GM21367 (cell line): ENCODE results near the gene ERVMER34-1.

ENCODE experiments used
- ATAC-seq: cut with Tn5 transposase; IDR thresholded peaks from one replicate; pipeline ENCODE4 v1.9.1; 2021; ENCODE audit not compliant: unreplicated experiment

The ERVMER34-1 gene

GRCh38 chr4:52750819-52751486 lies at the start of gene ERVMER34-1:
Gene ERVMER34-1, minus strand, starts transcription at chr4:52751425. Its CDS starts 5,905 bp downstream, at chr4:52745520.
- no peak for ATAC-seq

- no peak for ATAC-seq
Observed at GRCh38 chr4:52799813-52800212, 48.6 kb upstream of the ERVMER34-1 start.

- no peak for ATAC-seq
Observed at GRCh38 chr4:52795533-52795932, 44.3 kb upstream of the ERVMER34-1 start.

- ATAC-seq: no peak
Observed at GRCh38 chr4:52791936-52792335, 40.7 kb upstream of the ERVMER34-1 start.

GRCh38 chr4:52789774-52790173 lies 38.5 kb upstream of the ERVMER34-1 start:
- no peak for ATAC-seq

GRCh38 chr4:52788806-52789205 lies 37.6 kb upstream of the ERVMER34-1 start:
- ATAC-seq: no peak

GRCh38 chr4:52783069-52783468 lies 31.8 kb upstream of the ERVMER34-1 start:
- no peak for ATAC-seq

GRCh38 chr4:52780617-52781354 lies 29.6 kb upstream of the ERVMER34-1 start:
- ATAC-seq: no peak

- no peak for ATAC-seq
Observed at GRCh38 chr4:52780206-52780605, 29.0 kb upstream of the ERVMER34-1 start.

- no peak for ATAC-seq
Observed at GRCh38 chr4:52760256-52760655, 9.0 kb upstream of the ERVMER34-1 start.

- ATAC-seq: no peak
Observed at GRCh38 chr4:52755426-52755825, 4.2 kb upstream of the ERVMER34-1 start.

- no peak for ATAC-seq
Observed at GRCh38 chr4:52752936-52753335, 1.7 kb upstream of the ERVMER34-1 start.

GRCh38 chr4:52751487-52751911 lies 274 bp upstream of the ERVMER34-1 start:
- ATAC-seq: no peak

GRCh38 chr4:52750213-52750612 lies 1.0 kb downstream of the ERVMER34-1 start:
- ATAC-seq: no peak

GRCh38 chr4:52748432-52748831 lies 2.8 kb downstream of the ERVMER34-1 start:
- ATAC-seq: no peak

- ATAC-seq: no peak
Observed at GRCh38 chr4:52744588-52744987, 6.6 kb downstream of the ERVMER34-1 start.

GRCh38 chr4:52743444-52744019 lies 7.7 kb downstream of the ERVMER34-1 start:
- ATAC-seq: no peak

GRCh38 chr4:52729586-52729985 lies 21.6 kb downstream of the ERVMER34-1 start:
- no peak for ATAC-seq

GRCh38 chr4:52728691-52729240 lies 22.5 kb downstream of the ERVMER34-1 start:
- no peak for ATAC-seq

GRCh38 chr4:52726826-52727580 lies 24.2 kb downstream of the ERVMER34-1 start:
- no peak for ATAC-seq
